ENCODE data around the gene SOBP. TPM values are rescaled to one million over a fixed set of nuclear protein-coding genes. Genes with fewer than 3 reads are reported as not detected.

Gene SOBP
- total and polyA plus RNA-seq, 5 donors from 2014 or later: 0.07 to 0.13 TPM; not detected in 3

DNA sequence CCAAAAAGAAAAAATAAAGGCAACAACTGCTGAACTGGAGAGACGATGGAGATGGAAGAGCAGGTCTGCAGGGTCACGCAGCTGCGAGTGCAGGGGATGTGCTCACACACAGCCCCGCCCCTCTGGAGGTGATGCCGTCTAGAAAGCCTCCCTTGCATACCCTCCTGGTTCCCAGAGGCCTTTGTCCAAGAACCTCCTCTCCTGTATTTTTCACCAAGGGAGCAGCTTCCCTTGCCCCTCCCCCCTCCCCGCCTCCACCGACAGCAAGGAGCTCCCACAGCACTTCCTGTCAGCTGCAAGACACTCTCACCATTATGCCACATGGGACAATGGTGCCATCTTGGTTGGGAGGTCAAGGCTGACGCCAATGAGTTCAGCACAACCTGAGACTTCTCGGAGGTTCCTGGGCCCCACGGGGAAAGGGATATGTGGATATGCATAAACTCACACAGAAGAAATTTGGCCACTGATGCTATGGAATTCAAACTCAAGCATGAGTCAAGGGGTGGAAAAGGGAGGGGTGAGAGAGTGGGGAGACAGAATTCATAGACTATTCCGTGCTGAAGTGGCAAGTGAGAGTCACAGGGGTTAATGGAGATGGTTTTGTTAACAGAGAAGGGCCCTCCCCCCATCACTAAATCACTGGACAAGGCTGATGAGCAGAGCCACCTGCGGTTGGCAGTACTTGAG lies 201.3 kb downstream of the SOBP start:
- H3K4me3 Mint-ChIP-seq: no peak overlapping the region
- Histone ChIP-seq H3K4me1 (ENCODE audit: control insufficient read depth, insufficient read depth, low read length, poor library complexity, severe bottlenecking) (no peaks in the 10 kb centered on the region), H3K4me3 (ENCODE audit: low read depth, low read length) (no peak overlapping the region)

DNA sequence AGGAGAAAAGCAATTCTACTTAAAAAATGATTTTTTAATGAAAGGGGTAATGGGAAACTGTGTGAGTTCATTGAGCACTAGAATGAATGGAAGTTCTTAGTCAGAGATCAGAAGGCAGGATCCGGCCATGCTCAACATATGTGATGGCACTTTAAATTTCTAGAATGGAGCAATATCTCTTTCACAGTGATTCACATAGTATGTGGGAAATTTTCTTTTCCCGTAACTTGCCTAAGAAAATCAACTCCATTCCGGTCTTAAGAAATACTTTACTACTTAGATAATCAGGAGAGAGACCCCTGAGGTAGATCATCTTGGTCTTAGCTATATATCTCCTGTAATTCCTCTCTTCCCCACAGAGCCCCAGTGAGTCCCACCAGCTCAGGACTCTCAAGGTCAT lies 202.4 kb downstream of the SOBP start:
- no peak overlapping the region for H3K4me3 Mint-ChIP-seq
- no peaks in the 10 kb centered on the region for H3K4me1 ChIP-seq (ENCODE audit: control insufficient read depth, insufficient read depth, low read length, poor library complexity, severe bottlenecking)
- H3K27ac ChIP-seq (ENCODE audit: insufficient read depth, low read length, poor library complexity, severe bottlenecking): no peak overlapping the region
- H3K9me3 Mint-ChIP-seq: peaks cover 0 to 4% (median 0%) of the 10 kb centered on the region in 7 donors
- H3K36me3 ChIP-seq (ENCODE audit: control insufficient read depth, insufficient read depth, low read length): no peaks in the 10 kb centered on the region
- peaks cover 0 to 4% (median 0%) of the 10 kb centered on the region in 4 donors for H3K4me1 Mint-ChIP-seq
- DNase-seq (no peak), ATAC-seq (ENCODE audit: low read depth in 2 of 2) (no peak)
- peaks cover 3% of the 10 kb centered on the region for H3K27me3 ChIP-seq (ENCODE audit: control insufficient read depth, insufficient read depth, low read length)
- no peak overlapping the region for H3K4me3 ChIP-seq (ENCODE audit: low read depth, low read length)
- no peaks in the 10 kb centered on the region for H3K9me3 ChIP-seq (ENCODE audit: control insufficient read depth in 2 of 2, low read length in 2 of 2)
- H3K27me3 Mint-ChIP-seq: peaks cover 28% of the 10 kb centered on the region
- H3K36me3 Mint-ChIP-seq: peaks cover 3% of the 10 kb centered on the region
- no peak overlapping the region for H3K27ac Mint-ChIP-seq

More for the DNA sequence above, 201.3 kb downstream of the SOBP start:
- Histone ChIP-seq H3K27me3 (ENCODE audit: control insufficient read depth, insufficient read depth, low read length) (peaks cover 2% of the 10 kb centered on the region), H3K36me3 (ENCODE audit: control insufficient read depth, insufficient read depth, low read length) (no peaks in the 10 kb centered on the region), H3K9me3 (ENCODE audit: control insufficient read depth in 2 of 2, low read length in 2 of 2) (no peaks in the 10 kb centered on the region), H3K27ac (ENCODE audit: insufficient read depth, low read length, poor library complexity, severe bottlenecking) (no peak overlapping the region)
- Mint-ChIP-seq H3K4me1 (peaks cover 0 to 4% (median 0%) of the 10 kb centered on the region in 4 donors), H3K9me3 (peaks cover 0 to 4% (median 0%) of the 10 kb centered on the region in 7 donors), H3K36me3 (peaks cover 3% of the 10 kb centered on the region), H3K27me3 (peaks cover 22% of the 10 kb centered on the region), H3K27ac (peak overlapping the region in 1 of 3 donors; percentile 46)
- DNase-seq: no peak
- no peak for ATAC-seq (ENCODE audit: low read depth in 2 of 2)

DNA sequence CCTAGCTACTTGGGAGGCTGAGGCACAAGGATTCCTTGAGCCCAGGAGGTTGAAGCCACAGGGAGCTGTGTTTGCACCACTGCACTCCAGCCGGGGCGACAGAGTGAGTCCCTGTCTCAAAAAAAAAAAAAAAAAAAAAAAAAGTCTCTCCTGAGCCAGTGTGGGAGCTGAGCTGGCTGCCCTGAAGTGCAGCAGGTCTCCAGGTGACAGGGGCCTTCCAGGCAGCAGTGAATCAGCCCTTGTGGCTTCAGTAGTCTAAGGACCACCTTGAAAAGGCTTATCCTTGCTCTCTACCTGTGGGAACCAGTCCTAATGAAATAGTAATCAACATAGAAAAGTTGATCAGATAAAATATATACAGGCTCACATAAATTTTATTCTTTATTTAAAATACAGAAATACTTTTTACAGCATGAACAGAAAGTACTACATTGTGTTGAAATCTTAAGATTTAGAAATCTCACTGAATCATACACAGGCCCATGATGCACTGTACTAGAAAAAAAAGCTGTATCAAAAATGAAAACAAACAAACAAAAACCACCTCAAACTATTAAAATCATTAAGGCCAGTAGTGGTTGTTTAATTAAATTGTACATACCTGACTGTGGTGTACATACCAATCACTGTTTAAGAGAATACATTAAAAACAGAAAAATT lies 205.3 kb downstream of the SOBP start:
- Histone ChIP-seq H3K36me3 (ENCODE audit: control insufficient read depth, insufficient read depth, low read length) (no peaks in the 10 kb centered on the region), H3K9me3 (ENCODE audit: control insufficient read depth in 2 of 2, low read length in 2 of 2) (no peaks in the 10 kb centered on the region), H3K27ac (ENCODE audit: insufficient read depth, low read length, poor library complexity, severe bottlenecking) (no peak overlapping the region), H3K4me3 (ENCODE audit: low read depth, low read length) (no peak overlapping the region), H3K4me1 (ENCODE audit: control insufficient read depth, insufficient read depth, low read length, poor library complexity, severe bottlenecking) (no peaks in the 10 kb centered on the region), H3K27me3 (ENCODE audit: control insufficient read depth, insufficient read depth, low read length) (peaks cover 8% of the 10 kb centered on the region)
- peaks cover 27% of the 10 kb centered on the region for H3K27me3 Mint-ChIP-seq
- peaks cover 0 to 4% (median 0%) of the 10 kb centered on the region in 7 donors for H3K9me3 Mint-ChIP-seq
- H3K36me3 Mint-ChIP-seq: no peaks in the 10 kb centered on the region
- no peak overlapping the region for H3K4me3 Mint-ChIP-seq
- H3K4me1 Mint-ChIP-seq: peaks cover 0 to 4% (median 0%) of the 10 kb centered on the region in 4 donors
- no peak overlapping the region for H3K27ac Mint-ChIP-seq
- ATAC-seq (ENCODE audit: low read depth in 2 of 2) (no peak), DNase-seq (no peak)

DNA sequence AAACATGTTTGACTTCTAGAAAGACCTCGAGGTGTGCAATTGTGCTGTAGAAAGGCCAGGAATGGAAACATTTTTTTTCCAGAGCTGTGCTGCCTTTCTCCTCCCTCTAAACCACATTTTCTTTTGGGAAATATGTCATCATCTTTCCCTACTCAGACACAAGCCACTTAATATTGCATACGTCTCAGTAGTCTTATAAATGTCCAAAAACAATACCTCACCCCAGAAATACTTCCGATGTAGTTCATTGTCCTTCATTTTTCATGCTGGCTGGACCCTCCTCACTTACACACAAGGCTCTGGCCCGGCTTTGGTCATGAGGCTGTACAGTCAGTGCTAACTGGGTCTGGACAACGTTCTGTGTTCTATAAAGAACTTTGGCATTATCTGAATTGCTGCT lies 207.8 kb downstream of the SOBP start:
- no peaks in the 10 kb centered on the region for H3K4me1 ChIP-seq (ENCODE audit: control insufficient read depth, insufficient read depth, low read length, poor library complexity, severe bottlenecking)
- peaks cover 0 to 3% (median 0%) of the 10 kb centered on the region in 7 donors for H3K9me3 Mint-ChIP-seq
- DNase-seq: no peak
- no peaks in the 10 kb centered on the region for H3K36me3 Mint-ChIP-seq
- H3K4me3 Mint-ChIP-seq: no peak overlapping the region
- no peak overlapping the region for H3K27ac ChIP-seq (ENCODE audit: insufficient read depth, low read length, poor library complexity, severe bottlenecking)
- peaks cover 12% of the 10 kb centered on the region for H3K27me3 Mint-ChIP-seq
- no peaks in the 10 kb centered on the region for H3K9me3 ChIP-seq (ENCODE audit: control insufficient read depth in 2 of 2, low read length in 2 of 2)
- peaks cover 8% of the 10 kb centered on the region for H3K27me3 ChIP-seq (ENCODE audit: control insufficient read depth, insufficient read depth, low read length)
- ATAC-seq (ENCODE audit: low read depth in 2 of 2): no peak
- no peak overlapping the region for H3K4me3 ChIP-seq (ENCODE audit: low read depth, low read length)
- H3K36me3 ChIP-seq (ENCODE audit: control insufficient read depth, insufficient read depth, low read length): no peaks in the 10 kb centered on the region
- H3K27ac Mint-ChIP-seq: peak overlapping the region in 1 of 3 donors; percentile 71
- H3K4me1 Mint-ChIP-seq: peaks cover 0 to 6% (median 0%) of the 10 kb centered on the region in 4 donors

DNA sequence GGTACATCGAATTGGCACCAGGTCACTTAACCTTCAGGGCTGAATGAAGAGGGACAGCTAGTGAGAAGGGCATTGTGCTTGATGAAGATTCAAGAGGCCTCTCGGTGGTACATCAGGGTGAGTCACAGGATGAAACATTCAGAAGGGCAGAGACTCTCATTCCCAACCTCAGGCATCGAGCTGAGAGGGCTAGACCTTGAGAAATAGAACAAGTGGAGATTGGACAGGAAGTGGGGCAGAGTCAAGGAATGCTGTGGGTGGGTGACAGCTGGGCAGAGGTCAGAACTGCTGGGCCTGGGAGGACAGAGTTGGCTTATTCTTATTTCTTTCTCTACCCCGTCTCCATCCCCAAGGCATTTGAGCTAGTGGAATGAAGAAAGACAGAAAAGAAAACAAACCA lies 208.2 kb downstream of the SOBP start:
- Mint-ChIP-seq H3K9me3 (peaks cover 0 to 3% (median 0%) of the 10 kb centered on the region in 7 donors), H3K36me3 (no peaks in the 10 kb centered on the region), H3K27me3 (peaks cover 12% of the 10 kb centered on the region), H3K4me3 (no peak overlapping the region), H3K4me1 (peaks cover 0 to 6% (median 0%) of the 10 kb centered on the region in 4 donors), H3K27ac (peak overlapping the region in 1 of 3 donors; percentile 71)
- no peaks in the 10 kb centered on the region for H3K36me3 ChIP-seq (ENCODE audit: control insufficient read depth, insufficient read depth, low read length)
- peaks cover 8% of the 10 kb centered on the region for H3K27me3 ChIP-seq (ENCODE audit: control insufficient read depth, insufficient read depth, low read length)
- DNase-seq: no peak
- H3K4me3 ChIP-seq (ENCODE audit: low read depth, low read length): no peak overlapping the region
- H3K9me3 ChIP-seq (ENCODE audit: control insufficient read depth in 2 of 2, low read length in 2 of 2): no peaks in the 10 kb centered on the region
- no peaks in the 10 kb centered on the region for H3K4me1 ChIP-seq (ENCODE audit: control insufficient read depth, insufficient read depth, low read length, poor library complexity, severe bottlenecking)
- H3K27ac ChIP-seq (ENCODE audit: insufficient read depth, low read length, poor library complexity, severe bottlenecking): no peak overlapping the region
- no peak for ATAC-seq (ENCODE audit: low read depth in 2 of 2)

DNA sequence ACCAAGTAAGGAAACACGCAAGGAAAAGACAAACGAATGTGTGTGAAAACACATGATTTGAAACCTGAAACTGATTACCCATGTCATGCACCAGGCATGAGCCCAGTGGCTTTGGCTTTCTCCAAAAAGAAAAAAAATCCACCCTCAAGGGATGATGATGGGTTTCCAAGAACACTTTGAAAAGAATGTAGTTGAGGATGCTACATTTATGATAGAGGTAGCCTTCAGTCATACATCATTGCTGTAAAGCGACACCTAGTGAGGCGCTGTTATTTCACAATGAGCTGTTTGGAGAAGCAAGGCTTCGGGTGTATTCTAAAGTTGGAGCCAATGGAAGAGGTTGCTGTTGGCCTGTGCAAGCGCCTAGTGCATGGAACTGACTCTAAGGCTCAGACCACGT lies 209.3 kb downstream of the SOBP start:
- H3K27ac Mint-ChIP-seq: no peak overlapping the region
- H3K27me3 Mint-ChIP-seq: peaks cover 12% of the 10 kb centered on the region

DNA sequence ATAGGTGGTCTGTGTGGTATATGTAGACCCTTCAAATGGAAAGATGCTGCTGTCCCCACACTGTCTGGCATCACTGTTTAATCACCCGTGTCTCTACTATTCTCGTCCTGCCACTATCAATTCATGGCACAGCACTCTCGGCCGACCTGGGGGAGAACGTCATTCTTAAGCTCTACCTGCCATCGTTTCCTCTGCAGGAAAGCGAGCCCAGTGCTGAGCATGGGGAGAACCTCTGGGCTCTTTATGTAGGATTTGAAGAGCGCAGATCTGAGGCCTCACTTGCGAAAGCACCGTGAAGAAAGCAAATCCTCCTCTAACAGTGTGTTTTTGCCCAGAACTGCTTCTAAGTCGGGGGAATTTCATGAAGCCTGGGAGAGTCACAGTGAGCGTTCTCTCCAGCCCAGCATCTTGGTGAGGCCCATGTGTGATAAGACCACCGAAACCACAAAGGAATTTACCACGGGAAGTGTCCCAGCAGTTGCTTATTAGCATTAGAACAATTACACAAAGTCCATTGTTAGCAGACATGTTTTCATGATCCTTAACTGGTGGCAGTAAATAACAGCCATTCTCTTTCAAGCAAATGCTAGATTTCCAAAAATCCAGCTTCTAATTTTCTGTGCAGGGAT lies 209.9 kb downstream of the SOBP start:
- Histone ChIP-seq H3K36me3 (ENCODE audit: control insufficient read depth, insufficient read depth, low read length) (no peaks in the 10 kb centered on the region), H3K4me1 (ENCODE audit: control insufficient read depth, insufficient read depth, low read length, poor library complexity, severe bottlenecking) (no peaks in the 10 kb centered on the region), H3K4me3 (ENCODE audit: low read depth, low read length) (no peak overlapping the region), H3K27me3 (ENCODE audit: control insufficient read depth, insufficient read depth, low read length) (peaks cover 6% of the 10 kb centered on the region), H3K9me3 (ENCODE audit: control insufficient read depth in 2 of 2, low read length in 2 of 2) (no peaks in the 10 kb centered on the region), H3K27ac (ENCODE audit: insufficient read depth, low read length, poor library complexity, severe bottlenecking) (no peak overlapping the region)
- H3K27ac Mint-ChIP-seq: peak overlapping the region in 1 of 3 donors; percentile 38
- H3K9me3 Mint-ChIP-seq: peaks cover 0 to 3% (median 0%) of the 10 kb centered on the region in 7 donors
- DNase-seq (no peak), ATAC-seq (ENCODE audit: low read depth in 2 of 2) (no peak)
- peaks cover 4% of the 10 kb centered on the region for H3K36me3 Mint-ChIP-seq
- H3K4me3 Mint-ChIP-seq: no peak overlapping the region
- peaks cover 12% of the 10 kb centered on the region for H3K27me3 Mint-ChIP-seq
- peaks cover 4 to 7% (median 5%) of the 10 kb centered on the region in 4 donors for H3K4me1 Mint-ChIP-seq

More for the DNA sequence above, 209.3 kb downstream of the SOBP start:
- ATAC-seq (ENCODE audit: low read depth in 2 of 2) (no peak), DNase-seq (no peak)
- peaks cover under 1% of the 10 kb centered on the region for H3K36me3 Mint-ChIP-seq
- H3K27ac ChIP-seq (ENCODE audit: insufficient read depth, low read length, poor library complexity, severe bottlenecking): no peak overlapping the region
- no peaks in the 10 kb centered on the region for H3K36me3 ChIP-seq (ENCODE audit: control insufficient read depth, insufficient read depth, low read length)
- no peaks in the 10 kb centered on the region for H3K4me1 ChIP-seq (ENCODE audit: control insufficient read depth, insufficient read depth, low read length, poor library complexity, severe bottlenecking)
- H3K4me3 Mint-ChIP-seq: no peak overlapping the region
- H3K27me3 ChIP-seq (ENCODE audit: control insufficient read depth, insufficient read depth, low read length): peaks cover 6% of the 10 kb centered on the region
- peaks cover under 1 to 4% (median 1%) of the 10 kb centered on the region in 4 donors for H3K4me1 Mint-ChIP-seq
- peaks cover 0 to 3% (median 0%) of the 10 kb centered on the region in 7 donors for H3K9me3 Mint-ChIP-seq
- H3K9me3 ChIP-seq (ENCODE audit: control insufficient read depth in 2 of 2, low read length in 2 of 2): no peaks in the 10 kb centered on the region
- H3K4me3 ChIP-seq (ENCODE audit: low read depth, low read length): no peak overlapping the region

Data from CD4-positive, CD25-positive, alpha-beta regulatory T cell (primary cell).